A204.1 (cell line): ENCODE results near the gene SPTSSA.
"Not testable (repeated sequence)": the region's sequence is repeated elsewhere in the genome, so short reads cannot be mapped to it uniquely, and the experiment has no call there.

Source experiments
- FAIRE-seq: peaks from 2 replicates; lab custom pipeline; 2012; peaks lifted over from hg19 to GRCh38; lab: Jason Lieb, UNC

Gene SPTSSA

DNA sequence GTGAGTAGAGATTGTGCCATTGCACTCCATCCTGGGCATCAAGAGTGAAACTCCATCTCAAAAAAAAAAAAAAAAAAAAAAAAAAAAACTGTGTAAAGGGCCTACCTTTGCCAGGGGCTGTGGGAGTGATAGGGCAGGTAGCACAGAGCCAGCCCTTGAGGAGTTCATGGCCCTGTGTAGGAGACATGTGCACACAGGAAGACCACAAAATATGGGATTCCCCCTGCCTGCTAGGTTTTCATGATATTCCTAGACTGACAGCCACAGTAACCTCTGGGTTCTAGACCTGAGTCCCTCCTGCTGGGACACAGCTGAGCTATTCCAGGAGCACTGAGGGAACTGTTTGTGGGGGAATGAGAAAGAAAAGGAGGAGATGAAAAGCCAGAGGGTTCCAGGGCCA, 8.3 kb upstream of the SPTSSA start:
- no peak for FAIRE-seq

DNA sequence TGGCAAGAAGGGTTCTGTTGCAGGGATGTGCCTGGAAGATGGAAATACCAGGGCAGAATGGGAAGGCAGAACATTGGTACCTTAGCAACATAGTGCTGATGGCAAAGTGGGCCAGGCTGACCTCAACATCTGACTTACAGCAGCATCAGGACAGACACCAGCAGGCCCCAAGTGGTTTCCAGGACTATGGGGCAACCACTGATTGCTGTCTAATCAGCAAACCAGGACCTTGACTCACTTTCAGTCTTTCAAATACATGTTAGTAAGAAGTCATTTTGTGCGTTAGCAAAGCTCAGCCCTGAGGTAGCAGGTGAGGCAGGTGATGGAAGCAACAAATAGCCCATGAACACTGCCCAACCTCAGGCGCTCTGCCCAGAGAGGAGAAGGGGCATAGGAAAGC, 4.7 kb upstream of the SPTSSA start:
- FAIRE-seq: no peak

DNA sequence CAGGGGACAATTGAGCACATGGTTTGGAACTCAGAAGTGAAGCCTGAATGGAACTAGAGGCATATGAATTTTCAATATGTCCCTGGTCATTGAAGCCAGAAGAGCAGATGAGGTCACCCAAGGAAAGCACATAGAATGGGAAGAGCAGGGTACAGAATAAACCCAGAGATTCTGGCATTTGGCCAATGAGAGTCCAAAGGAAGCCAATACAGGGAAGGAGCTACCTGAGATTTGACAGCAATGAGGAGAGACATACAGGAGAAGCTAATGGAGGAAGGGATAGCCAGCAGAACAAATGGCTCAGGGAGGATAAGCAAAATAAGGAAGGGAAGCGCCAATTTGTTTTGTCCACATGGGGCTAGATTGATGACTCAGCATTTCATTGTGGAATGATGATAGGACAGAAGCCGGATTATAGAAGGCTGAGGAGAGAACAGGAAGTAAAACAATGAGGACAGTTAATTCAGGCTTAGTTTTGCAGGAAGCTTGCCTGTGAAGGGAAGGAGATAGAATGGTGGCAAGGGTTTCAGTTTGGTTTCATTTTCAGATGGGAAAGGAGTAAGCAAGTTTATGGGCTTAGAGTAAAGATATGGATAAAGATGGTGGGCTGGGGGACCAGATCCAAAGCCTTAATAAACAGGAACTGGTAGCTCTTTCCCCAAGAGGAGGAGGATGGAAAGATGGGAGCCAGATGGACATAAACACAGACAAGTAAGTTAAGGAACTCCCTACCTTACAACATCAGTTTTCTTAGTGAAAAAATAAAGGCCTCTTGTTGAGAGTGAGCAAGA, 3.2 kb upstream of the SPTSSA start:
- FAIRE-seq: no peak

DNA sequence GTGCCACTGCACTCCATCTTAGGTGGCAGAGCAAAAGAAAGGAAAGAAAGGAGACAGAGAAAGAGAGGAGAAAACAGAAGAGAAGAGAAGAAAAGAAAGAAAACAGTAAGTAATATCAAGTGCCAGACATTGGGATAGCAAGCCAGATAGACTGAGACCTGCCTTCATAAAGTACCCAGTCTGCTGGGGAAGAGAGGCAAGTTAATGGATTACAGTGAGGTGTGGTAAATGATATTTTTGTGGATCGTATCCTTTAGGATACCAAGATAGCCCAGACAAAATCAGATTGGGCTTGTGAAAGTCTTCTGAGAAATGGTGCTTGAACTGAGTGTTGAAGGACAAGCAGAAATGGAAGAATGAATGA, 1.5 kb upstream of the SPTSSA start:
- no peak for FAIRE-seq

DNA sequence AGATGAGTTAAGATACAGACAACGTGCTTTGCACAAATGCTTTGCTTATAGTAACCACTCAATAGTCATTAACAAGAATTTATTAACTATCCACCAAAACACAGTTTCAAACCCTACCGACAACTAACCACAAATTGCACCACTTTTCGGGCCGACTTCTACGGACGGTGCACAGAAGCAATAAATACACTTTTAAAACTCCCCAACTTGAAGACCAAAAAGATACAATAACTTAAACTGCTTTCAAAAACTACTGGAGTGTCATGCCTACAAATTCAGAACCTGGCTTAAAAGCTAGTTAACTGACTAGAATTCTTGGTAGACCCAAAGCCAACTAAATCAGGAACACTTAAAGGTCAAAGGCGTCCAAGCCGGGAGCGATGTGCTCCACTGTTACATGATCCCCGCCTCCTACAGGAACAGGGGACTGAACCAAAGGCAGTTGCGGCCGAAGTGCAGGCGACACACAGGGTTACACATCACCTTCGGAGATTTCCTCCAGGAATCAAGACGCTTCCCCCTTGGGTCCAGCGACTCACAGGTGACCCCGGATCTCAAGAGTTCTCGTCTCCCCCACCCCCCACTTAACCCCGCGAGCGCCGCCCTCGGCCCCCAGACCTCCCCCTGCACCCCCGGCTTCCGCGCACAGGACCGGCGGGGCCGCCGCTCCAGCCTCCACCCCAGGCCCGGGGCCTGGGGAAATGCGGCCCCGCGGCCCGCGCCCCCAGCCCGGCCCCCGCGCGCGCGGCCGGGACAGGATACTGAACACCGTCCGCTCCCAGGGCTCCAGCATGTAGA, 507 bp downstream of the SPTSSA start:
- no peak for FAIRE-seq

DNA sequence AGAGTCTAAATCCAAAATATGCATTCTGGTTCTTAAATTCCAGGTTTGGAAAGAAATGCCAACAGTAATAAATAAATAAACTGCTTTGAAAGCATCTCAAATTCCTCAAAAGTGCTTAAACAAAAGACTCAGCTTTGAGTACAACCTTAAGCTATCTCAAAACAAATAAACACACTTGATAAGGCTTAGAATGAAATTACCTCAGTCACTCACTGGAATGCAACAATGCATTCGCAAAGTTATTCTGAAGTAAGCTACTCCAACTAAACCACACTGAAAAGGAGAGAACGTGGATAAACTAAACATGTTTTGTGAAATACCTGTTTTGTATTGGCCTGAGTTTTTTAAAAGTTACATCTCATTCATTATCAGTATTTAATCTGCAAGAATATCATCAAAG, 1.2 kb downstream of the SPTSSA start:
- no peak for FAIRE-seq

DNA sequence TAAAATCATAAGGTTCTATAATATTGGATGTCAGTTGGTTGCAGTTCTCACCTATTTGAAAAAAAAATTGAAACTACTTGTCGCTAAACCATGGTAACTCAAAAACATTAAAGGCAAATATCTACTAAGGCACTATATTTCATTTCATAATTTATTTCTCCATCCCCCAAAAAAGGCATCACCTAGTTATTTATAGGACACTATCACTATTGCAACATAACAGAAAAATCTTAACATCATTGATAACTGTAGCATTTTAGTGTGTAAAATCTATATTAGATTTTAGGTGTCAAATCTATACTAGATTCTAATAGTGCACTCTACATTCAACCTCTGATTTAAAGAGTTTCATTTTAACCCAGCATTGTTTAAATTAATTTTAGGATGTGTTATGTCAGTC, 1.7 kb downstream of the SPTSSA start:
- FAIRE-seq: no peak

DNA sequence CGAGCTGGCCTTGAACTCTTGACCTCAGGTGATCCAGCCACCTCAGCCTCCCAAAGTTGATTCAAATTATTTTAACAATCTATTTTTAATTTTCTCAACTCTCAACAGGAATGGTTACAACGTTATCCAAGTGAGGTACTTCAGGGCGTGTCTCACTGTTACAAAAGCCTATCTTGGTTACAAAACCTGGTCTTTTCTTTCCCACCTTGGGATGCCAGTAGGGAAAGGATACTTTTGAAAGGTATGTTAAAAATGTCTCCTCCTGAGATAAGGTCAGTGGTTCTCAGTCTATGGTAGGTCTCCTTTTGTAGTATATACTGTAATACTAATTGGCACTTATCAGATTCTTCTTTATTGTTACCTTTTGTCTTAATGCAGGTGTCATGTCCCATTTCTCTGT, 4.9 kb downstream of the SPTSSA start:
- no peak for FAIRE-seq

DNA sequence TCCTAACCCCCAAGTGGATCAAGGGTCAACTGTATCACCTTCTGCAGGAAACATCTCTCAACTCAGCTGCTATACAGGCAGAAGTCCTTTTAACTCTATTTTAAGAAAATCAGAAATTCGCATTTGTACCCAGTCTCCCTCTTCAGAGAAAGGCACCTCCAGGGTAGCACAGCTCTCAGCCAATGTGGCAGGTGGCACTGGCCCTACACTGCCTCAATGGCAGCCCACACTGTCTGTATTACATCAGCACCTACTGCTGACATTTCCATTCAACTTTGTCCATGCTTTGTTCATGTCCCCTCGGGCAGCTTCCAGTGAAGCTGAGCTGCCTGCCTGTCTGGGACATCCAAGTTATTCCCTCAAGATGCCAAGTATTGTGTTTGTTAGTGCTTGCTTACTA, 8.8 kb downstream of the SPTSSA start:
- FAIRE-seq: no peak

DNA sequence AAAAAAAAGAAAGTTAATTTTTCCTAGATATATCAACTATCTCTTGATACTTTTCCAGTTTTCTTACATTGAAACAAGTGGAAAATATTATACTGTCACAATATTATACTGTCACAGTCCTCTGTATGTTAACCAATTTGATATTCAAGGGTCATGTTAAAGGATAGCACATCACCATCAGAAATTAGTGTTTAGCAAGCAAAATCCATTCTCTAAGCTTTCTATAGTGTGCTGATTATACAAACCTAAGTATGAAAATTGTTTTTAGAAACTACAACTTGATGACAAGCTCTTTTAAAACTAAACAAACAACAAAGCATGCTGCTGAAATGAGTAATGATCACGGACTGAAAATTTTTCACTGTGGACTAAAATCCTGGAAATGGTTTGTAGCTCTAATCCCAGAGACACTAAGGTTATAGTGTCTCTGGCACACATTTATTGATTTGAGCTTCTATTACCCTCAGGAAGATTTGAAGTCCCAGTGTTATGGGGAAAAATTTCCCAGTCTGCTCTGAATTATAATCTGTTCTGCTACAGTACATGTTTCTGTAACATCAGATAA, 9.7 kb downstream of the SPTSSA start:
- no peak for FAIRE-seq

DNA sequence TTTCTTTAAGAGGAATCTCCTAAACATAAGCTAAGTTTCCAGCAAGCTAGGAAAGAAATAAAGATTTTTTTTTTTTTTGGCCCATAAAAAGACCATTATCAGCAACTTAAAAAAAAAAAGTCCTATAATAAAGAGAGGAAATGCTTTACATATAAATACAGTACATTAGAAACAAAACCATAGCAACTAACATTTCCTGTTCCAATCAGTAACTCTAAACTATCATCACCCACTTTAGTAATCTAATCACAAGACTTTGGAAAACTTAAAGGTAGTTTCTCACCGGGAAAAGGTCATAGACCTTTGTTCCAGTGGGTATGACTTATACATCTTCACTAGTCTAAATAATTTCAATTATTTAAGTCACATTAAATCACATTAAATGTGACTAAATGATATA, 11.1 kb downstream of the SPTSSA start:
- FAIRE-seq: no peak

DNA sequence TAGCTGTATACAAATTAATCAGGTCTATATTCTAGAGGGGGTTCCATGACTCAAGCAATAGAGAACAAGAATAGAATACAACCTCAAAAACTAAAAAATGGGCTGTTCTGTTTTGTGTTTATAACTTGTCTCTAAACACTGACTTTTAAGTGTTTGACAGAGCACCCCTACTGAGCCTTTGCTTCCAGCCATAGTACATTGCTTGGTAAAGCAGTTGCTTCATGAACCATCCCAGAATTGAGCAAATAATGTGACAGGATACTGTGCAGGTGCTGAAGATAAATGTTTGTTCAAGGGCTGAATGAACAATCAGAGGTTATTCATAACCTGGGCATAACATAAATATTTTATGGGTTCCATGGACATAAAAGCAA, 11.5 kb downstream of the SPTSSA start:
- no peak for FAIRE-seq

DNA sequence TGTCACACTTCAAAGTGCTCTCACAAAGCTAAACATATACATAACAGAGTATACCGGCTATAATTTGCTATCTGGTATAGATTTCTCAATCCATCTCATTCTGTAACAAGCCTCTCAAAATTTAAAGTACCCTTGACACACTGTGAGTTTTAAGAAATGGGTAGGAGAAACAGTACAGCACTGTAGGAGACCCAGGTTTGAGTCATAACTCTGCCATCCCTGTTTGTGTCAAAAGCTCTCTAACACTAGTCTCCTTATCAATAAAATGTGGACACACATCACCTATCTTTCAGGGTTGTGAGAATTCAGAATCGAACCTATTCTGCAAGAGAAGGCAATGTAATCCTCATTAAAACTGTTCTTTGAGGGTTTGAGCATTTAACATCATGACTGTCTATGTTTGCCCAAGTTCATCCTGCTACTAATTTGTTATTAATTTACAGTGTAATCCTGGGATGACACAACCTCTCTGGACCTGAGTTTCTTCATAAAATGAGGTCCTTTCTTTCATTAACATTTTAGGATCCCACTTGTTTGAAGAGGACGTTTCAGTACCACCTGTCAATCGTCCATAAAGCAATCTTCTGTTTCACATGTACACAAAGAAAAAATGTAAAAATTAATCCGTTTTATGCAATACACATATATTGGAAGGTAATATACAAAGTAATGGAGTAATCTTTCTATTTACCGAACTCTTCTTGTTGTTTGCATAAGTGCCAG, 12.1 kb downstream of the SPTSSA start:
- no peak for FAIRE-seq

DNA sequence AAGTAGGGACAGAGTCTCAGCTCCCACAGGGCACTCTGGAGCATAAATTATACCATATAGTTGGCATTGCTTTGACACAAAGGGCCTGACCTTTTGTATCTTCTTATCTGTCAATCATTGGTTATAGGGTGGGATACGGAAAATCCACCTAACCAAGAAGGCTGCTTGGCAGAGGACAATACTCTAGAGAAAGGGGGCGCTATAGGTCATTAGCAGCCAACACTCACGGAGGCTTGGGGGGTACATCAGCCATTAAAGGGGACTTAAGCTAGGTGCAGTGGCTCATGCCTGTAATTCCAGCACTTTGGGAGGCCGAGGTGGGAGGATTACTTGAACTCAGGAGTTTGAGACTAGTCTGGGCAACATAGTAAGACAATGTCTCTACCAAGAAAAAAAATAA, 22.9 kb downstream of the SPTSSA start:
- FAIRE-seq: no peak

DNA sequence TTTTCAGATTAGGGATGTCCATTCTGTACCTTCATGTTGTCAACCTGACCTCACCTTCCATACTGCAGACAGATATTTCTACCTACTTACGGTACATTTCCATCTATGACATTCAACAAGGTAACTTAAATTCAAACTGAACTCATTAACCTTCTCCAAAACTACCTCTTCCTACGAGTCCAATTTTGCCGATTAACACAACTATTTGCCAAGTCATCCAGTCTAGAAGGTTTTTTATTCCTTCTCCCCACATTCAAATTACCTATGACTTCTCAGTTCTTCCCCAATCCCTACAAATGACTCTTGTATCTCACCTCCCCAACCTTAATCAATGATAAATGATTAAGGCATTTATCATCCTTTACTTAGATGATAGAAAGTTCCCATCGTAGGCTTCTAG, 23.6 kb downstream of the SPTSSA start:
- FAIRE-seq: no peak

DNA sequence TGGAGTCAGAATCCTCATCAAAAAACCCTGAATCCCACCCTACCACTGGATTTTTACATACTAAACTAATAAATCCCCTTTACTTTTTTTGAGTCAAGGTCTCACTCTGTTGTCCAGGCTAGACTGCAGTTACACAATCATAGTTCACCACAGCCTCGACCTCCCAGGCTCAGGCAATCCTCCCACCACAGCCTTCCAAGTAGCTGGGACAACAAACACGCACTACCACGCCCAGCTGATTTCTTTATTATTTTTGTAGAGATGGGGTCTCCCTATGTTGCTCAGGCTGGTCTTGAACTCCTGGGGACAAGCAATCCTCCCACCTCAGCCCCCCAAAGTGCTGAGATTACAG, 24.3 kb downstream of the SPTSSA start:
- no peak for FAIRE-seq

DNA sequence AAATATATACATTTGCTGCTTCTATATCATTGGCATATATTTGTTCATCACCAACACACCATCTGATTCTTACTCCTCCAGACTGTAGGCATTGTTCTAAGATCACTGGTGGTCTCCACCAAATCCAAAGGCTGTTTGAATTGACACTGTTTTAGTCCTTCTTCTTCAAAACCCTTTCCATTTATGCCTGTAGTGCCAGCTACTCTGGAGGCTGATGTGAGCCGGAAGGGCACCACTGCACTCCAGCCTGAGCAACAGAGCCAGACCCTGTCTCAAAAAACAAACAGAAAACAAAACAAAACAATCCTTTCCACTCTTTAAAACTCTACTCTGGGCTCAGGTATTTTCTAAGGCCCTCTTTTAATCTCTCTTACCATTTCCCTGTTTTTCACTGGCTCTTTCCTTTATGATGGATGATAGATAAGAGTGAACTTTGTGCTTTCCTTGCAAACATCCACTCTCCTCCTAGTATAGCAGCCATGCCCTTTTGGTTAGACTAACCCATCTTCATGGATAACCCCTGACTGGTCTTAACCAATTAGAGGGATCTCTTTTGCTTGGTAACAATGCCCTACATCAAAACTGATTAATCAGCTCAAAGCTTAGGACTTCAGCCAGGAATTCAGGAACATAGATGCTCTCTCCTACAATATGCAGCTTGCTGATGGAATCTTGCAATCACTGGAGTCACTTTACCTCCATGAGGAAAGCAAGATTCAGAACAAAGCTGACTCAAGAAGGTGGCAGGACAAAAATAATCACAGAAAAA, 24.9 kb downstream of the SPTSSA start:
- no peak for FAIRE-seq

DNA sequence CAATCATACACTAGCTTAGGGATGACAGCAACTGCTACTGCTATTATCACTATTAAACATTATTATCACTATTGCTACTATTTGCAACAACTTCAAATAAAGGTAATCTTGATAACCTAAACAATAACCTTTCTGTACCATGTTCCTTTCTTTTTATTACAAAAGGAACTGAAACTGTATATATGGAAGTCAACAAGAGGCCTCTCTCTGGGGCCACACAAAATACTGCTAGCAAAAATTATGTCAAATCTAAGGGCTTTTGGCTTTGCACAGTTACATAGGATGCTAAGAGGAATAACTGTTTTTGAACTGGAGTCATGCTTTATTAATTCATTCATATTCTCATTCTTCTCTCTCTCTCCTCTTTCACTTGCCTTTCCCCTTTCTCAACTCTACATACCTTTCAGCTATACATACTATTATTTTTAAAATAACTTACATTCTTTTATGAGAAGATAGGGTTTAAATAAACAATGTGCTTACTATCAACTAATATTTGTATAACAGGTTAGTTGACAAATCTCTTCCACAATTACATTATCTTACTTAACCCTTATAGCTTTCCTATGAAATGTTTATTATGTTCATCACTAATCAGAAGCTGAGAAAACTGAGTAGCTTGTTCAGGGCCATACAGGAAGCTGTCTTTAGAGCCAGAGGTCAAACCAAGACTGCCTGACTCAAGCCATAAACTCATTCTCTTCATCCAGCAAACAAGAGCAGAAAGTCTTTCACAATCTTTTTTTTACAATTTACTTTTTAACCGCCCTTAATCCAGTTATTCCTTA, 25.7 kb downstream of the SPTSSA start:
- FAIRE-seq: no peak

DNA sequence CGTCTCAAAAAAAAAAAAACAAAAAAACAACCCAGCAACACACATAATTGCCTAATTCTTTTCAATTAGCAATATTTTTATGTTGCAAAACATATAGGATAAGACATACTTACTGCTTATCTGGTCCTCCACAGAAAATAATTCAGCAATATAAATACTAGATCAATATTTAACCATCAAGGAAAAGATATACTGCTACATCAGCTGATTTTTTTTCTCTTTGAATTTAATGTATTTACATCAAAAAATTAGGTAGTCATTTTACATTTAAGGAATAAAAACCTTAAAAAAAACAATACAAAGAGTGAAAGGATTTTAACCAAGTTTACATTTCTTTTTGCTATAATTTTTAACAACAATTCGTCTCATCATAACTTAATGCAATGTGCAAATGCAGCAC, 28.1 kb downstream of the SPTSSA start:
- no peak for FAIRE-seq

DNA sequence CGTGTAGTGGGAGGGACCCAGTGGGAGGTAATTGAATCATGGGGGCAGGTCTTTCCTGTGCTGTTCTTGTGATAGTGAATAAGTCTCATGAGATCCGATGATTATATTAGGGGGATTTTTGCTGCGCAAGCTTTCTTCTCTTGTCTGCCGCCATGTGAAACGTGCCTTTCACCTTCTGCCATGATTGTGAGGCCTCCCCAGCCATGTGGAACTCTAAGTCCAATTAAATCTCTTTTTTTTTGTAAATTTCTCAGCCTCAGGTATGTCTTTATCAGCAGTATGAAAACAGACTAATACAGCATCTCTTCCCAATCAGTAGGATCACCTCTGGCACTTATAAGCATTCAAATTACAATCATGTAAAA, 34.0 kb downstream of the SPTSSA start:
- FAIRE-seq: not testable (repeated sequence)
